K562 (cell line): ENCODE results near the gene ASF1B. TPM values are rescaled to one million over a fixed set of nuclear protein-coding genes. Genes with fewer than 3 reads are reported as not detected.

ENCODE experiments used
- BACH1 ChIP-seq: fragments of 200-800 bp; sonication (Bioruptor generic); IDR thresholded peaks from 2 replicates; pipeline ENCODE4 v1.6.1; 2016; ENCODE audit warnings: missing genetic modification characterization, missing compliant biosample characterization
- CXXC5 ChIP-seq: fragments of 250-450 bp; sonication (Bioruptor Pico); IDR thresholded peaks from 2 replicates; pipeline ENCODE4 v1.8.0; 2022; ENCODE audit warnings: inconsistent platforms, mild to moderate bottlenecking, moderate library complexity
- E2F1 ChIP-seq: sonication (generic); formaldehyde crosslinking; IDR thresholded peaks from 2 replicates; pipeline ENCODE4 v1.8.1; 2023; ENCODE audit warnings: mild to moderate bottlenecking, missing genetic modification reagents, moderate library complexity
- EP400 ChIP-seq: fragments of 450-650 bp; IDR thresholded peaks from 2 replicates; pipeline ENCODE4 v1.6.1; 2017; ENCODE audit warnings: antibody characterized with exemption, mild to moderate bottlenecking, moderate library complexity
- ERF ChIP-seq: fragments of 450-650 bp; formaldehyde crosslinking; IDR thresholded peaks from 2 replicates; pipeline ENCODE4 v1.4.0; 2020; ENCODE audit warnings: mild to moderate bottlenecking, mixed read lengths
- ETV5 ChIP-seq: sonication (generic); formaldehyde crosslinking; IDR thresholded peaks from 2 replicates; pipeline ENCODE4 v1.4.0; 2020; ENCODE audit warnings: low read depth, mild to moderate bottlenecking, missing genetic modification reagents
- HCFC1 ChIP-seq: IDR thresholded peaks from 2 replicates; pipeline ENCODE4 v1.6.1; 2012; ENCODE audit warnings: low read depth, low read length, improper control_type of control experiment
- HMG20B ChIP-seq: fragments of 250-450 bp; sonication (Bioruptor Pico); IDR thresholded peaks from 2 replicates; pipeline ENCODE4 v1.5.0; 2021; ENCODE audit warnings: mild to moderate bottlenecking
- IRF2 ChIP-seq: sonication (generic); formaldehyde crosslinking; IDR thresholded peaks from 2 replicates; pipeline ENCODE4 v1.8.1; 2022; ENCODE audit warnings: mild to moderate bottlenecking, missing genetic modification reagents
- KDM1A ChIP-seq, 2 experiments: fragments of 450-650 bp; IDR thresholded peaks; 2 replicates each; pipeline ENCODE4 v1.6.1; 2016; ENCODE audit warnings: mild to moderate bottlenecking in 2 of 2
- KLF16 ChIP-seq: IDR thresholded peaks from 2 replicates; pipeline ENCODE4 v1.6.1; 2016; ENCODE audit warnings: antibody characterized with exemption
- OTX1 ChIP-seq: fragments of 450-650 bp; formaldehyde crosslinking; IDR thresholded peaks from 2 replicates; pipeline ENCODE4 v1.4.0; 2022; ENCODE audit warnings: mild to moderate bottlenecking
- PTTG1 ChIP-seq: fragments of 450-650 bp; IDR thresholded peaks from 2 replicates; pipeline ENCODE4 v1.6.1; 2016; ENCODE audit warnings: low read depth, mild to moderate bottlenecking, missing genetic modification characterization, missing compliant biosample characterization
- PYGO2 ChIP-seq: fragments of 450-650 bp; IDR thresholded peaks from 2 replicates; pipeline ENCODE4 v1.6.1; 2016; ENCODE audit warnings: mild to moderate bottlenecking, missing genetic modification characterization, moderate library complexity, missing compliant biosample characterization
- RBM25 ChIP-seq: fragments of 200-400 bp; formaldehyde crosslinking; IDR thresholded peaks from 2 replicates; pipeline ENCODE4 v1.6.1; 2018; ENCODE audit warnings: low read length, low read depth, moderate library complexity; ENCODE audit not compliant: severe bottlenecking
- SMAD4 ChIP-seq: fragments of 250-450 bp; sonication (Bioruptor Pico); conservative IDR thresholded peaks from 2 replicates; pipeline ENCODE4 v1.8.0; 2021; ENCODE audit warnings: inconsistent platforms, mild to moderate bottlenecking, moderate library complexity
- SREBF1 ChIP-seq: fragments of 150-350 bp; IDR thresholded peaks from 2 replicates; pipeline ENCODE4 v1.6.1; 2014; ENCODE audit warnings: antibody characterized with exemption, low read depth, low read length, borderline replicate concordance
- TARDBP ChIP-seq: fragments of 450-650 bp; IDR thresholded peaks from 2 replicates; pipeline ENCODE4 v1.6.1; 2016
- TFE3 ChIP-seq: fragments of 450-650 bp; formaldehyde crosslinking; IDR thresholded peaks from 2 replicates; pipeline ENCODE4 v1.4.0; 2020; ENCODE audit warnings: mild to moderate bottlenecking, mixed read lengths
- ZBED1 ChIP-seq: IDR thresholded peaks from 2 replicates; pipeline ENCODE4 v1.6.1; 2014
- ZNF277 ChIP-seq: fragments of 250-450 bp; sonication (Bioruptor Pico); IDR thresholded peaks from 2 replicates; pipeline ENCODE4 v1.8.0; 2022; ENCODE audit warnings: inconsistent platforms, mild to moderate bottlenecking, moderate library complexity, borderline replicate concordance
- ZNF592 ChIP-seq: fragments of 450-650 bp; IDR thresholded peaks from 2 replicates; pipeline ENCODE4 v1.6.1; 2017; ENCODE audit warnings: antibody characterized with exemption, mild to moderate bottlenecking
- polyA plus RNA-seq, 8 experiments: library from polyadenylated mRNA; depleted of rRNA in 4 of 8; stranded (reverse) in 5 of 8; unstranded in 3 of 8; fragments of >200 nt; fragmentation: Nextera tagmentation in 2 of 8; fragmentation: Illumina TruSeq in 1 of 8; extraction: Ambion mirVana in 2 of 8; extraction: Trizol in 1 of 8; gene quantifications; 2 replicates each; pipeline versions ENCODE4 v1.2.1 to v1.2.3, GENCODE V29; 2011 to 2014; ENCODE audit warnings: inconsistent platforms in 1 of 8, missing spikeins in 1 of 8
- total RNA-seq, 7 experiments: library from RNA; depleted of rRNA in 6 of 7; stranded (reverse); fragments of >200 nt in 6 of 7; fragmentation: Illumina TruSeq in 2 of 7; extraction: Trizol in 2 of 7; gene quantifications; 2 replicates each; pipeline versions ENCODE4 v1.2.1 to v1.2.3, GENCODE V29; 2011 to 2021; ENCODE audit warnings: low replicate concordance in 1 of 7

Gene ASF1B
- total and polyA plus RNA-seq, 9 of the 15 experiments (the other 6 are each of a cell fraction or from before 2014, with no cell fraction given): 6.0 to 69.4 (median 53.3) TPM

DNA sequence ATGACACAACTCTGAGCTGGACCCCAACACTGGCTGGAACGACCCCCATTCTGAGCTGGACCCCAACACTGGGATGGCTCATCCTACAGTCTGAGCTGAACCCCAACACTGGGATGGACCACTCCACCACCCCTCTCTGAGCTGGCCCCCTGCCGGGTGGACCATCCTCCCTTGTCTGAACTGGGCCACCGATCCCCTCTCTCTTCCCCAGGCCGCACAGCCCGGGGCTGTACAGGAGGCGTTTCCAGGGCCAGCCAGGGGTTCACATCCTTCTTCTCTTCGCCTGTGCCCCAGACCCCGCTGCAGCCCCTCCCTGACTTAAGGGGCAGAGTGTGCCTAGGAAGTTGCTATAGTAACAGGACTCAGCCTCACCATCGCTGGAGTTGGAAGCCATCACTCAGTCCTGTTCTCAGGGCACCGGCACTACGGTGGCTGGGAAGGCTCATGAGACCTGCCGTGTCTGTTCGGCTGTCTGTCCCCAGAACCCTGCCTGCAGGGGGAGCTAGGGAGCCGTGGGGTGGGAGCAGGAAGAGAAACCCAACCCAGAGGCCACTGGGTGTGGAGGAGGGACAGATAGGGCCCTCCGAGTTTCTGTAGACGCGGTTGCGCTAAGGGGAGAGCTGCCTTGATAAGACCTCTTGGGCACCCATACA lies 22.5 kb downstream of the ASF1B start (continued):
- TF ChIP-seq TFE3 (CRISPR knock-in tag): no peak
- TF ChIP-seq HMG20B (CRISPR knock-in tag): no peak
- TF ChIP-seq ZNF592: 0 out of 2 replicates have a peak, but pooled peaks have one; percentile 44
- TF ChIP-seq KDM1A (IDR thresholded peaks at IDR 0.05): peak; percentile 87 to 93
- TF ChIP-seq EP400: peak; percentile 50; the same call in 1 of the 2 replicates
- TF ChIP-seq ETV5: no peak
- peak; percentile 71 for TF ChIP-seq SMAD4
- TF ChIP-seq ZNF277: no peak
- TF ChIP-seq CXXC5: peak; percentile 50; the same call in 1 of the 2 replicates
- no peak for TF ChIP-seq IRF2 (CRISPR knock-in tag)
- peak; percentile 49; the same call in 1 of the 2 replicates for TF ChIP-seq HCFC1
- TF ChIP-seq PYGO2: no peak
- peak; percentile 95 for TF ChIP-seq KLF16
- peak; percentile 81; the same call in 1 of the 2 replicates for TF ChIP-seq TARDBP
- no peak for TF ChIP-seq RBM25
- TF ChIP-seq PTTG1 (tag): no peak
- no peak for TF ChIP-seq OTX1 (CRISPR knock-in tag)
- TF ChIP-seq BACH1: no peak
- TF ChIP-seq E2F1 (CRISPR knock-in tag): 0 out of 2 replicates have a peak, but pooled peaks have one; percentile 22
- no peak for TF ChIP-seq ERF (CRISPR knock-in tag)
- TF ChIP-seq SREBF1: no peak
- no peak for TF ChIP-seq ZBED1
